HCT116 (cell line): ENCODE data around the gene CRTC3. TPM values are rescaled to one million over a fixed set of nuclear protein-coding genes. Genes with fewer than 3 reads are reported as not detected.

Experiments
- ATAC-seq: fragments of 200-7000 bp; cut with Tn5 transposase; 2 replicates; pipeline ENCODE4 v1.9.1; 2020; ENCODE audit warnings: mild to moderate bottlenecking, moderate library complexity
- BruUV-seq: library from RNA; stranded (reverse); fragments of 400-500 nt; replicated peaks from 2 replicates; lab custom pipeline; 2021; lab: Mats Ljungman, UMichigan
- CTCF ChIA-PET: fragments of 300-600 bp; sonication (Branson Sonifier 250); formaldehyde crosslinking; loops from one replicate; lab custom pipeline; 2021; ENCODE audit warnings: antibody characterized with exemption; lab: Charles Lee
- POLR2A ChIA-PET: fragments of 300-600, 350-600 bp; sonication (Branson Sonifier 250); formaldehyde crosslinking; loops from one replicate; lab custom pipeline; 2021; ENCODE audit warnings: antibody characterized with exemption; lab: Charles Lee
- RAD21 ChIA-PET, 2 experiments: fragments of 300-600 bp; sonication (Branson Sonifier 250); formaldehyde crosslinking; loops; one replicate each; lab custom pipeline; 2023; ENCODE audit warnings: low total read pairs in 2 of 2; ENCODE audit not compliant: uncharacterized antibody in 2 of 2, unreplicated experiment in 2 of 2, low non-redundant PET in 1 of 2; lab: Charles Lee
- DNase-seq: peaks from one replicate; pipeline ENCODE4 v3.0.0-alpha.2; 2010; ENCODE audit warnings: low read depth, low spot score
- H2AFZ ChIP-seq: fragments of 200-600 bp; shearing (Covaris generic), sonication (generic); 2 replicates; pipeline ENCODE4 v1.6.1; 2017; ENCODE audit warnings: low read depth, mixed run types, mixed read lengths, antibody characterized with exemption, low read length; ENCODE audit not compliant: poor library complexity, severe bottlenecking
- H3K27ac ChIP-seq: 2 replicates; pipeline ENCODE4 v1.5.1; 2012; ENCODE audit warnings: low read depth, low read length
- H3K27me3 ChIP-seq: fragments of 200-600 bp; sonication (generic); 2 replicates; pipeline ENCODE4 v1.6.1; 2016; ENCODE audit warnings: mixed run types, low read length, mixed read lengths; ENCODE audit not compliant: insufficient read depth
- H3K36me3 ChIP-seq, 2 experiments: fragments of 200-500 bp in 1 of 2; fragments of 200-600 bp in 1 of 2; sonication (Bioruptor generic) in 1 of 2; sonication (generic) in 1 of 2; 2 replicates each; pipeline versions ENCODE4 v1.5.1 to v1.6.1; 2014 to 2016; ENCODE audit warnings: low read length in 2 of 2, inconsistent platforms in 1 of 2, mixed read lengths in 1 of 2, mixed run types in 1 of 2; ENCODE audit not compliant: insufficient read depth in 2 of 2, control insufficient read depth in 1 of 2
- H3K4me1 ChIP-seq, 2 experiments: fragments of 200-600 bp in 1 of 2; sonication (generic) in 1 of 2; 2 replicates each; pipeline versions ENCODE4 v1.5.1 to v1.6.1; 2012 to 2017; ENCODE audit warnings: low read length in 2 of 2, inconsistent platforms in 1 of 2, mild to moderate bottlenecking in 1 of 2, mixed read lengths in 1 of 2, mixed run types in 1 of 2, moderate library complexity in 1 of 2; ENCODE audit not compliant: insufficient read depth in 2 of 2, control insufficient read depth in 1 of 2
- H3K4me2 ChIP-seq: fragments of 200-600 bp; sonication (generic); 2 replicates; pipeline ENCODE4 v1.6.1; 2017; ENCODE audit warnings: mixed run types, low read length, mixed read lengths
- H3K4me3 ChIP-seq, 2 experiments: fragments of 200-600 bp in 1 of 2; sonication (generic) in 1 of 2; replicated peaks in 1 of 2; 2 replicates each; pipeline ENCODE4 v1.5.1; 2011 to 2016; ENCODE audit warnings: low read length in 2 of 2, control low read depth in 1 of 2, low read depth in 1 of 2, mild to moderate bottlenecking in 1 of 2, mixed read lengths in 1 of 2, mixed run types in 1 of 2
- H3K79me2 ChIP-seq: fragments of 200-600 bp; sonication (generic); 2 replicates; pipeline ENCODE4 v1.6.1; 2017; ENCODE audit warnings: mild to moderate bottlenecking, mixed run types, low read length, moderate library complexity, mixed read lengths; ENCODE audit not compliant: insufficient read depth
- H3K9ac ChIP-seq: fragments of 200-600 bp; sonication (generic); 2 replicates; pipeline ENCODE4 v1.6.1; 2016; ENCODE audit warnings: low read length, mixed read lengths
- H3K9me2 ChIP-seq: fragments of 200-600 bp; sonication (generic), shearing (Covaris generic); 2 replicates; pipeline ENCODE4 v1.6.1; 2017; ENCODE audit warnings: mixed run types, mild to moderate bottlenecking, moderate library complexity; ENCODE audit not compliant: insufficient read depth
- H3K9me3 ChIP-seq, 2 experiments: fragments of 200-500 bp in 1 of 2; fragments of 200-600 bp in 1 of 2; sonication (Bioruptor generic) in 1 of 2; sonication (generic) in 1 of 2; 2 replicates each; pipeline ENCODE4 v1.6.1; 2014 to 2017; ENCODE audit warnings: low read length in 2 of 2, mixed read lengths in 2 of 2, inconsistent platforms in 1 of 2, low read depth in 1 of 2, mild to moderate bottlenecking in 1 of 2, mixed run types in 1 of 2, moderate library complexity in 1 of 2; ENCODE audit not compliant: control insufficient read depth in 1 of 2, insufficient read depth in 1 of 2
- H4K20me1 ChIP-seq: fragments of 200-600 bp; sonication (generic), shearing (Covaris generic); 2 replicates; pipeline ENCODE4 v1.6.1; 2017; ENCODE audit warnings: mixed run types, mild to moderate bottlenecking, moderate library complexity; ENCODE audit not compliant: insufficient read depth
- CBX3 ChIP-seq: IDR thresholded peaks from 2 replicates; pipeline ENCODE4 v1.6.1; 2012; ENCODE audit warnings: low read depth
- CEBPB ChIP-seq: IDR thresholded peaks from 2 replicates; pipeline ENCODE4 v1.6.1; 2012; ENCODE audit warnings: low read depth
- EGR1 ChIP-seq: IDR thresholded peaks from 2 replicates; pipeline ENCODE4 v1.6.1; 2012; ENCODE audit warnings: low read depth
- EZH2 ChIP-seq: fragments of 200-600 bp; sonication (generic); IDR thresholded peaks from 2 replicates; pipeline ENCODE4 v1.6.1; 2017; ENCODE audit warnings: antibody characterized with exemption, mixed run types
- EZH2phosphoT487 ChIP-seq: fragments of 200-600 bp; IDR thresholded peaks from 2 replicates; pipeline ENCODE4 v1.6.1; 2018; ENCODE audit warnings: antibody characterized with exemption, borderline replicate concordance
- FOSL1 ChIP-seq: IDR thresholded peaks from 2 replicates; pipeline ENCODE4 v1.6.1; 2012; ENCODE audit warnings: low read depth
- JUND ChIP-seq: IDR thresholded peaks from 2 replicates; pipeline ENCODE4 v1.6.1; 2012
- POLR2A ChIP-seq: IDR thresholded peaks from 2 replicates; pipeline ENCODE4 v1.7.0; 2011; ENCODE audit warnings: borderline replicate concordance; ENCODE audit not compliant: insufficient read depth, insufficient read length; ENCODE audit errors: extremely low read depth
- POLR2AphosphoS5 ChIP-seq: IDR thresholded peaks from 2 replicates; pipeline ENCODE4 v1.6.1; 2011; ENCODE audit warnings: mild to moderate bottlenecking, low read depth, low read length, moderate library complexity
- RAD21 ChIP-seq: IDR thresholded peaks from 2 replicates; pipeline ENCODE4 v1.6.1; 2012; ENCODE audit warnings: low read depth, mild to moderate bottlenecking
- SIN3A ChIP-seq: IDR thresholded peaks from 2 replicates; pipeline ENCODE4 v1.6.1; 2012; ENCODE audit warnings: low read depth
- SP1 ChIP-seq: IDR thresholded peaks from 2 replicates; pipeline ENCODE4 v1.6.1; 2012; ENCODE audit warnings: low read depth
- SRF ChIP-seq: IDR thresholded peaks from 2 replicates; pipeline ENCODE4 v1.6.1; 2012; ENCODE audit warnings: low read depth
- TCF7L2 ChIP-seq: IDR thresholded peaks from 2 replicates; pipeline ENCODE4 v1.7.0; 2011; ENCODE audit warnings: borderline replicate concordance, inconsistent platforms; ENCODE audit not compliant: insufficient read depth, insufficient read length; ENCODE audit errors: extremely low read depth
- ZFX ChIP-seq: fragments of 450-650 bp; IDR thresholded peaks from 2 replicates; pipeline ENCODE4 v1.6.1; 2017
- intact Hi-C: fragments of 100-400 bp; cut with micrococcal nuclease; formaldehyde crosslinking; loops from 2 replicates; pipeline ENCODE4 v1.10.0; 2022
- total RNA-seq: library from RNA; stranded (reverse); gene quantifications from one replicate; pipeline ENCODE4 v1.2.1, GENCODE V29; 2021; ENCODE audit not compliant: unreplicated experiment
- TF ChIP-seq, protein P1 (sequence below): IDR thresholded peaks from 2 replicates; pipeline ENCODE4 v1.6.1; 2012

CRTC3 gene
- total RNA-seq, 1 experiment from 2014 or later = 20.7 TPM

DNA sequence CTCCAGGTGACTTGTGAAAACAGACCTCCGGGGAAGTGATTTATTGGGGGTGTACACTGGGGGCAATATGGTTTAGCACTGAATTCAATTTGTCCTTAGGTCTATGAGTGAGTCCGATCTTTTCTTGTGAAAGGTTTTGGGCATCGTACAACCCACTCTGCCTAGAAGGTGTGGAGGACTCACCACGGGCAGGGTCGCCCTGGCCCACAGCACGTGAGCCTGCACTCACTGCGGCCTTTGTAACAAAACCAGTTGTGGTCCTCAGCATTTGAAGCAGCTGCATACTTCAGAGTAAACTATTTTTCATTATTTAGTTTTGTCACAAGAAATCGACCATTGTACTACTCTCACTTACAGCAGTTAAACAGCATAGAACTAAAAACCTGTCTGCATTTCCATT is 114.8 kb downstream of the CRTC3 start:
- Histone ChIP-seq H3K27ac (no peak overlapping the region), H3K4me2 (no peak overlapping the region), H3K27me3 (no peaks in the 10 kb centered on the region), H3K79me2 (no peaks in the 10 kb centered on the region), H3K4me3 (no peak overlapping the region), H3K9ac (no peak overlapping the region), H4K20me1 (no peaks in the 10 kb centered on the region), H3K36me3 (peaks cover 0 to 11% of the 10 kb centered on the region in 2 experiments; a peak in 1 of 4 replicates), H2AFZ (no peak overlapping the region), H3K9me2 (no peaks in the 10 kb centered on the region), H3K4me1 (peaks cover 0 to 16% of the 10 kb centered on the region in 2 experiments; a peak in 3 of 4 replicates), H3K9me3 (no peaks in the 10 kb centered on the region)
- ChIA-PET CTCF (no interaction called here), RAD21 (no interaction called here), POLR2A (no interaction called here)
- intact Hi-C loops = no loop called here
- no peak for DNase-seq
- no TSS peak for BruUV-seq
- no peak for ATAC-seq
- TF ChIP-seq EZH2 (no peak), POLR2AphosphoS5 (no peak), SRF (no peak), EGR1 (no peak), TCF7L2 (no peak), CEBPB (no peak), POLR2A (no peak), RAD21 (no peak), SP1 (no peak), JUND (no peak), FOSL1 (no peak), EZH2phosphoT487 (no peak), CBX3 (no peak), SIN3A (no peak), ZFX (no peak)
- TF ChIP-seq, protein P1, sequence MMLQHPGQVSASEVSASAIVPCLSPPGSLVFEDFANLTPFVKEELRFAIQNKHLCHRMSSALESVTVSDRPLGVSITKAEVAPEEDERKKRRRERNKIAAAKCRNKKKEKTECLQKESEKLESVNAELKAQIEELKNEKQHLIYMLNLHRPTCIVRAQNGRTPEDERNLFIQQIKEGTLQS = no peak
